Uterus (tissue), 2 donors: ENCODE results near the gene KIF2A.

Experiments
- POLR2A ChIP-seq, 2 donors: fragments of 450-650 bp; IDR thresholded peaks; one replicate each; pipeline ENCODE4 v1.6.1; 2016; ENCODE audit warnings: antibody characterized with exemption in 2 of 2, mild to moderate bottlenecking in 1 of 2, moderate library complexity in 1 of 2
- TF ChIP-seq, protein P1 (sequence below), 4 experiments: fragments of 200-600 bp in 2 of 4; fragments of 450-650 bp in 2 of 4; sonication (generic) in 2 of 4; IDR thresholded peaks; one replicate each; pipeline ENCODE4 v1.5.1; 2016 to 2019; ENCODE audit warnings: antibody characterized with exemption in 4 of 4, mild to moderate bottlenecking in 2 of 4, moderate library complexity in 1 of 4

GRCh38 chr5:62369039-62369438 is 63.0 kb downstream of the KIF2A start:
- TF ChIP-seq, protein P1, sequence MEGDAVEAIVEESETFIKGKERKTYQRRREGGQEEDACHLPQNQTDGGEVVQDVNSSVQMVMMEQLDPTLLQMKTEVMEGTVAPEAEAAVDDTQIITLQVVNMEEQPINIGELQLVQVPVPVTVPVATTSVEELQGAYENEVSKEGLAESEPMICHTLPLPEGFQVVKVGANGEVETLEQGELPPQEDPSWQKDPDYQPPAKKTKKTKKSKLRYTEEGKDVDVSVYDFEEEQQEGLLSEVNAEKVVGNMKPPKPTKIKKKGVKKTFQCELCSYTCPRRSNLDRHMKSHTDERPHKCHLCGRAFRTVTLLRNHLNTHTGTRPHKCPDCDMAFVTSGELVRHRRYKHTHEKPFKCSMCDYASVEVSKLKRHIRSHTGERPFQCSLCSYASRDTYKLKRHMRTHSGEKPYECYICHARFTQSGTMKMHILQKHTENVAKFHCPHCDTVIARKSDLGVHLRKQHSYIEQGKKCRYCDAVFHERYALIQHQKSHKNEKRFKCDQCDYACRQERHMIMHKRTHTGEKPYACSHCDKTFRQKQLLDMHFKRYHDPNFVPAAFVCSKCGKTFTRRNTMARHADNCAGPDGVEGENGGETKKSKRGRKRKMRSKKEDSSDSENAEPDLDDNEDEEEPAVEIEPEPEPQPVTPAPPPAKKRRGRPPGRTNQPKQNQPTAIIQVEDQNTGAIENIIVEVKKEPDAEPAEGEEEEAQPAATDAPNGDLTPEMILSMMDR (IDR thresholded peaks at IDR 0.05): no peak
- no peak for TF ChIP-seq POLR2A (IDR thresholded peaks at IDR 0.05)
